CD4-positive, alpha-beta T cell treated with Interleukin-1 beta for 1 hour (primary cell): ENCODE data around the gene SFT2D1.

Experiments used
- DNase-seq, 2 donors: peaks; one replicate each; pipeline ENCODE4 v3.0.0-alpha.2; 2020 to 2022

The SFT2D1 gene

DNA sequence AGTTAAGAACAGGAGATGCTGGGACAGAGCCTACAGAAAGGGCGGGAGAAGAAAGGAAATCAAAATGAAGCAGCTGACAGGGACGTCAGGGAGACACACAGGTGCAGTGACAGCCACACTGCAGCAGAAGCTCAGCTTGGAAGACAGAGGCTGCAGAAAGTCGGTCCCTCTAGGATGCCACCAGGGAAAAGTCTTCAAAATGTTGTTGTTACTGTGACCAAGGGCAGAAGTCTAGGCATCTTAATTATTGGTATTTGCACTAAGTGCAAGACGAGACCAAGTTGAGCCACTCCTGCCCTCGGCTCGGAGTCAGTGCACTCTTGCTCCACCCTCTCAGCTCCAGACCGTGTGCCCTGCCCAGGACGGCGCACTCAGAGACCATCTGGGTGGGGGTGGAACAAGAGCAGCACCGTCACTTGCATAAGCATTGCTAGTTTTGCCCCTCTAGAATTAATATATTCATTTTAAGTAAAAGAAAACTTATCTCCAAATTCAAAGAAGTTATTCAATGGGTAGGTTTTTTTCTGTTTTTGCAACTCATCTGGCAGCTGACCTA lies 36.7 kb downstream of the SFT2D1 start:
- no peak for DNase-seq

DNA sequence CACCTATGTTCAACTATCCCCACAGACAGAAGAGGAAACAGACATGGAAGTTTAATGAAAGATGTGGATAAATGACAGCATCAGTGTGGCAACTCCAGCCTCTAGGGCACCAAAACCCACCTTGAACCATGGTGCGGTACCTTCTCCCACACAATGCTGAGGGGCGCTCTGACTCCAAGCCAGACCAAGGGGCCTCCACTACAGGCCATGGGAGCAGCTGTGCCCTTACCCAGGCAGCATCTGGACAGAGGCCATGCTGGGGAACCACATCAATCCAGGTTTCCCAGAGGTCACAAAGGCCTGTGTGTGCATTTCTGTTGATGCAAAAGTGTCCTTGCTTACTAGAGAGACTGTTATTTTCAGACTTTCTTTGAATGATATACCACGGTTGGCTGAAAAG lies 38.2 kb downstream of the SFT2D1 start:
- no peak for DNase-seq

DNA sequence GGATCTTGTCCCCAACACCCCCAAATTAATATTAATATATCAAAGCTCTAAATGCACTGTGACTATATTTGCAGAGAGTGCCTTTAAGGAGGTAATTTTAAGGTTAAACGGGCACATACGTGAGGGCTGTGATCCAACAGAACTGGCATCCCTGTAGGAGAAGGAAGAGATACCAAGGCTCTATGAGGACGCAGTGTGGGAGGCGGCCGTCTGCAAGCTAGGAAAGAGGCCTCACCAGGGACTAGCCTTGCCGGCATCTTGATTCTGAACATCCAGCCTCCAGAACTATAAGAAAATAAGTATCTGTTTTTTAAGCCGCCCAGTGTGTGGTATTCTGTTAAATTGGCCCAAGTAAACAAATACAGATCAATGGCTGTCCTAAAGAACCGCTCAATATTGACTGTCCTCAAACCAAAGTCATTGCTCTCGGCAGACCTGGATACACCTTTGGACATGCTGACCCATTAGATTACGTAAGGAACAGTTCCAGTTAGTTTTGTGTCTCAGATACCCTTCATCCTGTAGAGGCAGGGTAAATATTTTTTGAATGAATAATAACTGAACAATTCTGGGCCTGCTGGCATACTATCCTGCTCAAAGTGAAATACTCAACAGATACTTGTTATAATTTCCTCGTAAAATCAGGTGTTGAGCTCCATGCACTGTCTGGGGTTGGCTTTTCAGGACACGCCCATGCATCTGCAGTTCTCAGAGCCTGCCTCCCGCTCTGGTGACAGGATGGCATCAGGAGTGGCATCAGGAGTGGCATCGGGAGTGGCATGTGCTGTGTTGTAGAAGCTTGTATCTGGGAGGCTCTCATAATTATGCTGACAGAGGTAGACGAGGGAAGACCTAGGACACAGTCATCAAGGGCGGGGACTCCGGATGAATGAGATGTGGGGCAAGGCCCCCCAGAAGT lies 40.5 kb downstream of the SFT2D1 start:
- DNase-seq: no peak

DNA sequence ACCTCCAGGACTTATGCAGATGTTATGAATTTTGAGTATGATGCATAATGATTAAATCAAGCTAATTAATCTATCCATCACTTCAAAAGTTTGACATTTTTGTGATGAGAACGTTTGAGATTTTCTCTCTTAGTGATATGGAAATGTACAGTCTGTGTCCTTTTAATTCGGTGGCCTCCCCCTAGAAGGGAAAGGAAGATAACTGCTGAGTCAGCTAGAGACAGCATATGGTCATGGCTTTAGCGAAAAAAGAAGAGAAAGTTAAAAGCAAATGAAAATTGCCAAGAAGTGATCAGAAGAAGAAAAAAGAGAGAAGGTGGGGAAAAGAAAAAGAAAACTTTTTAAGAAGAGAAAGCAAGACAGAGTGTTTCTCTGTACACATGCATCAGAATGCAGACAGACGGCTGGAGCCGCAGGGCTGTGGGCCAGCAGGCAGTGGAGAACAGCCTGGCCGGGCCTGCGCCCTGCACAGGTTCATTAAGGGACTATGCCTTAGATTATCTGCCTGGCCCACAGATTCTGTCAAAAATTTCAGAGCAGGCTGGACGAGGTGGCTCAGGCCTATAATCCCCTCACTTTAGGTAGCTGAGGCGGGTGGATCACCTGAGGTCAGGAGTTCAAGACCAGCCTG lies 41.9 kb downstream of the SFT2D1 start:
- DNase-seq: no peak

DNA sequence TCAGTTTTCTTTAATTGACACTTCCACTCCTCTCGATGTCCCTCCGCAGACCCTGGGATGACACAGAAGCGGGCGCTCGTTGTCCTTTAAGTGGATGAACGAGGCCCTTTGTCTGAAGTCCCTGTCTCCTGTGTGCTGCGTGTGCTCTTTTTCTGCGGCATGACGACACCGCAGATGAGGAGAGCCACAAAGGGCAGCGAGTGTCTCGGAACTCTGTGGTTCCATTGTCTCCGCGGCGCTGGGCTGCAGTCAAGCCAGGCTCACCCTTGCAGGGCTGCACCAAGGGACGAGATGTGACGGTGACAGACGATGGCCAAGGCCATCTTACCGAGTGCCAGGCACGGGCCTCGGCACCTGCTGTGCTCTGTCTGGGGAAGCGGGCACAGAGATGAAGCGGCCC lies 44.7 kb downstream of the SFT2D1 start:
- no peak for DNase-seq

DNA sequence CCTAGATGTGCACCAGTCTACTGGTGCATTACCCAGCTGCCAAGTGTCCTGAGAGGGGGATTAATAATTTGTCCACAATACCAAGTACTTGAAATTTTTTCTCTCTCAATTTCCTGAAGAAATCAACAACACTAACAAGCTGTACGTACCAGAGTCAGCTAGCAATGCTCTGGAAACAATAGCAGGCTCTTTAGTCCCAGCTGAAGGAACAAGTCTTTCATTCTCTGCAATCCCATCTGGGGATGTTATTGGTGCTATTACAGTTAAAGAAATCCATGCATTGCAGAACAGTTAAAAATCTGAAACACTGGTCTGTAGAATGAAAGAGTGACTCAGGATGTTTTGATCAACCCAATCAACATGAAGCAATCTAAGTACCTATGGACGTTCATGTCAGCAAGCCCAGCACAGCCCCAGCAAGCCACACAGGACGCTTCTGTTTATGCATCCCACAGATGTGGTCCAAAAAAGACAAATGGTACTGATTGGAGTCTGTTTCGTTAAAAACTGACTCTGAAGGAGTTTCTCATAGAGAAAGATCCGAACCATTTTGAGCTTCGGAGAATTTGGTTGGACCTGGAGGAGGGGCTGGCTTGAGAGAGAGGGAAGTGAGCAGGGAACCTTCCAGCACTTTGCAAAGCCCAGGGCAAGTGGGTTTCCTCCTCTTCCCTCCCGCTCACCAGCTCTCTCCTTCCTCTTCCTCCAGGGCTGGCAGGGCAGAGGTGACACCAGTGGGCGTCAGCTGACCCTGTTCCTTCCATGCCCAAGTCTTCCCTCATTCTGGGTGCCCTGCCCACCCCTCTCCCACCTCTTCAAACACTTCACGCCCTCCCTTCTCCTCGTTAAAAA lies 46.1 kb downstream of the SFT2D1 start:
- DNase-seq: no peak

DNA sequence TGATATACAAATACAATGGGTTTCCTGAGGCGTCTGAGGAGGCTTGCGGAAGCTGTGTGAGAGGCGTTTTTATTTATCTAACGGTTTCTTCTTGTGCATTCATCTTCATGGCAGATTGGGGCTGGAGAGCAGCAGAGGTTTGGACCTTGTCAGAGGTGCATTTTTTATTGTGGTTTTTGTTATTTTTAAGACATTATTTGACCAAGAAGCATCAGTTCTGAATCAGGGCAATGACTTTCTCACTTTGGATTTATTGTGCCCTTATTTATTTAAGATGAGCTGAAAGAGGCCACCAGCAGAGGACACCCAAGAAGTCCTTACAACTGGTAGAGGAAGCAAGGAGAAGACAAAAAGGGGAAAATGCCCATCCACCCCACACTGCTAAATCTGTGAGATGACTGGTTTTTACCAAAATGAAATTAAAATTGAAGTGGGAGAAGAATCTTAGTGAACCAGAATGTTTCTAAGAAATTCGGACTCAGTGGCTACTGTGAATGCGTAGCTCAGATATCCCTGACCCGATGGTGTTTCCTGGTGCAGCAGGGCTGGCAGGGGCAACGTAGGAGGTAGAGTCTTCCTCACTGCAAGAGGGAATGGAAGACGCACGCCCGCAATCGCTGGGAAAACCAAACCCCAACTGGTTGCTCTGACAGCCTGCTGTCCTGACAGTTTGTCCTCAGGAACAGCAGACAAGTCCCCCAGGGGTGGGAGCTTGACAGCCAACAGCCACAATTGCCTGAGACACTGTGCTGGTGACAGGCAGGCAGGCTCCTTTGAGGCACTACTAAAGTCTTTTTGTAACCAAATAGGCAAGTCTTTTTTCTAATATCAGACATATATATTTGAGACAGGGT lies 48.4 kb downstream of the SFT2D1 start:
- DNase-seq: no peak

DNA sequence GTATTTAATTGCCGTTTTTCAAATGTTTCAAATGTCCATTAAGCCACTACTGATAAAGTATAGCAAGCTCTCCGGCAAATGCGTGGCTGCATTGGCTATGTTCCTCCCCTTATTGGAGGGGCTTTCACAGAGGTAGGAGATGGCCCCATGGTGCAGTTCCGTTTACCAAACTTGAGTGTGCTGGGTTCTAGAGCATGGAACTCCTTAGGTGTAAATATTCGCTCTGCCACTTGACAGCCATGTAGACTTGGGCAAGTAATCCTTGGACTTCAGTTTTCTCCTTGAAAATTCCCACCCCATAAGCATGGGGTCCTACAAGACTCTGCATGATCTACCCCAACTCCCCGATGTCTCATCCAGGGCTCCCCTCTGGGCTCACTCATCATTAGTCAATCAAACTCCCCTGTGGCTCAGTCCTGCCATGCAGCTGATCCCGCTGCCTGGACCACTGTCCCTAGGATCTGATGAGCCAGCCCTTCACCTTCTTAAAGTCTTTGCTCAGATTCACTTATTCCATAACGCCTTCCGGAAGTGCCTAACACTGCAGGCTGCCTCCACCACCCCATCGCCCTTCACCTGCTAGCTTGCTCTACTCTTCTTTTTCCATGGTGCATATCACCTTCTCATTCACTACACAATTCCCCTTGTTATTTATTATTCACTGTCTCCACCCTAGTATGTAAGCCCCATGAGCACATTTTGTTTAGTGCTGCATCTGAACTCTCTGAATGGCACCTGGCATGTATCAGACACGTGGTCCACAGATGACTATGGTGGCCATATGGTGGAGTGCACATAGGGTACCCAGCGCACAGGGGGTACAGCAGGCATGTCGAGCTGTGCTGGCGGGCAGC lies 52.9 kb downstream of the SFT2D1 start:
- no peak for DNase-seq

DNA sequence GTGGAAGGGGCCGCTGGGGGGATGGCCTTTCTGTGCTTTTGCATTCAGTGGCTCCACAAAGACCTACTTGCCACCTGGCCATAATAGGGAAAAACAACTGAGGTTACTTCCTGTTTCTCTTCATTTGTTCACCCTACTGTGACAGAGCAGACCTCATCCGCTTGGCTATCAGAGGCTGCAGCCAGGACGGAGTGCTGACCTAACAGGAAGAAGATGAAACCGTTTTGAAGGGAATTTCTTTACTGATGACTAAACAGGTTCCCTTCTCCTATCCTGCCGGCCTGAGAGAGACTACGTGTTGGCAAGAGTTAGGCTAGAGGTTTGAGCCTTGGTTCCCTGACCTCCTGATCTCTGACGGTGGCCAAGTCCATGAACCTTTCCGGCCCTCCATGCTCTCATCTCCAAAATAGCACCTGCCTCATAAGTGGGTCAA lies 55.5 kb downstream of the SFT2D1 start:
- peak in 1 of 2 donors; percentile 42 for DNase-seq

DNA sequence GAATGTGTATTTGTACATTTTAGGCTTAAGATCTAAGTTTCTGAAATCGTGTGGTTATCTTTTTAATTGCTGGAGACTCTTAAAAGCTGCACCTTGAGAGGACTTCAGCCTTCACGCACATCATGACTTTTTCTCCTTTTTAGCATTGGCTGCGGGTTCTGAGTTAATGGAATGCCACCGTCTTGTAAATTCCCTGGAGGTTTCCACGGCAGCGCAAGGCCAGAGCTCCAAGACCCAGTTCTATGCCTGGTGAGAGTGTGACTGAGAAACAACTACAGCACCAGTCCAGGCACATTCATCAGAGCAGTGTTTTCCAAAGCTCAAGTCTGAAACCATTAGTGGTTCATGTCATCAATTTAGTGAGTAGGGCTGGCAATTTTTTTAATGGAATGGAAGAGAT lies 57.1 kb downstream of the SFT2D1 start:
- DNase-seq: no peak

DNA sequence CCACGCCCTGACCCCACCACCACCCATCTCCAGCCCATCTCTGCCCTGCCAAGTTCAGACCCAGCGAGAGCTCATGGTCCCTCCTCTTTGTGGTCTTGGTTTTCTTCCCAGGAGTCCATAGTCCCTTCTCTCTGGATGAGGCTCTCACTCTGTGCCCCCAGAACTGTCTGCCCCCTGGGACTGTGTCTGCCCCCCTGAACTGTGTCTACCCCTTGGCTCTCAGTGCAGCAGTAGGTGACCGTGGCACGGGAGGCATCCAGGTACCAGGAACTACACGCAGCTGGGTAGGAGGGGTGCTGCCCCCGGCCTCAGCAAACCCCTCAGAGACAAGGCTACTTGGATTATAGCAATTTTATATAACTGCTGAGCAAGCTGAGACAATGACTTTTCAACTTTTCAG lies 57.7 kb downstream of the SFT2D1 start:
- no peak for DNase-seq

DNA sequence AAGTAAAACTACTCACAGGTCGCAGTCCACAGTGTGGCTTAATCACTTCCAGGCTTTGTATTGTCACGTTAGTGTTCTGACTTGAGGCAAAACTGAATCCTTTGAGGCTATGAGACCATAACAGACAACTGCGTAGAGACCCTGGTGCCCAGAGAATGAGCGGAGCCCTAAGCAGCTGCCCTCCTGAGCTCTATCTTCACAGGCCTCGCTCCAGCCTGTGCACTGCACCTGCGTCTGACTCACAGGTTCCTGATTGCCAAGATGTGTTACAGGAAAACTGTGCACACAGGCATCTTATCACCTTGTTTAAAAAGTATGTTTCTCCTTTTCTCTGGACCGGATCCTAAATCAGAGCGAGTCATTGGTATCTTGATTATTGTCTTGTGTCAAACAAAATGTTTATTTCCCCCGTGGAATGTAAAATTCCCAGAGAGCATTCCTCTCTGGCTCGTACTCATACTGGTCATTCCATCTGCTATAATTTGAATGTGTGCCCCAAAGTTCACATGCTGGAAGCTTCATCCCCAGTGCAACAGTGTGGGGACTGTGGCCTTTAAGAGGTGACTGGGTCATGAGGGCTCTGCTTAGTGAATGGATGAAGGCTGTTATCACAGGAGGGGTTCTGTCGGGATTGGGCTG lies 59.8 kb downstream of the SFT2D1 start:
- DNase-seq: no peak

DNA sequence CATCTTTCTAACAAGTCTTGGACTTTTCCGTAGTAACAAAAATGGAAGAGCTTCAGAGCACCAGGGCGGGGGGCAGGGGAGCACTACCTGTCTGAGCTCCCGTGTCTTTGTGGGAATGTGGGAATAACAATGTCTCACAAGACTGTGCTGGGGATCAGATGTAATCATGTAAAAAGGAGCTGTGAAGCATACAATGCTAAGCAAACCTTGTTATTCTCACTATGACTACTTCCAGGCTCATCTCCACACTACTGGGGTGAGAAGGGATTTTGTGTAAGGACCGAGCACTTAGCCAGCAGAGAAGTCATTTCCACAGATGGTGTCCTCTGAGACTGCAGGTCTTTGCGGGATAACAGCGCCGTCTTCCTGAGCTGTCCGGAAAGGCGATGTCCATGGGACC lies 61.2 kb downstream of the SFT2D1 start:
- no peak for DNase-seq

DNA sequence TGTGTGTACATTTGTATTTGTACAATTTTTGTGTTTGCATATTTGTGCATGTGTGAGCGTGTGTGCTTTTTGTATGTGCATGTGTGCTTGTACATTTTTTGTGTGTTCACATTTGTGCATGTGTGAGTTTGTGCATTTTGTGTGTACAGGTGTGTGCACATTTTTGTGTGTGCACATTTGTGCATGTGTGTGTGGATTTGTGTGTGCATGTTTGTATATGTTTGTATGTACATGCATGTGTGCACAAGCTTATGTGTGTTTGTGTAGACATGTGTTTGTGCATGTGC lies 63.0 kb downstream of the SFT2D1 start:
- no peak for DNase-seq

DNA sequence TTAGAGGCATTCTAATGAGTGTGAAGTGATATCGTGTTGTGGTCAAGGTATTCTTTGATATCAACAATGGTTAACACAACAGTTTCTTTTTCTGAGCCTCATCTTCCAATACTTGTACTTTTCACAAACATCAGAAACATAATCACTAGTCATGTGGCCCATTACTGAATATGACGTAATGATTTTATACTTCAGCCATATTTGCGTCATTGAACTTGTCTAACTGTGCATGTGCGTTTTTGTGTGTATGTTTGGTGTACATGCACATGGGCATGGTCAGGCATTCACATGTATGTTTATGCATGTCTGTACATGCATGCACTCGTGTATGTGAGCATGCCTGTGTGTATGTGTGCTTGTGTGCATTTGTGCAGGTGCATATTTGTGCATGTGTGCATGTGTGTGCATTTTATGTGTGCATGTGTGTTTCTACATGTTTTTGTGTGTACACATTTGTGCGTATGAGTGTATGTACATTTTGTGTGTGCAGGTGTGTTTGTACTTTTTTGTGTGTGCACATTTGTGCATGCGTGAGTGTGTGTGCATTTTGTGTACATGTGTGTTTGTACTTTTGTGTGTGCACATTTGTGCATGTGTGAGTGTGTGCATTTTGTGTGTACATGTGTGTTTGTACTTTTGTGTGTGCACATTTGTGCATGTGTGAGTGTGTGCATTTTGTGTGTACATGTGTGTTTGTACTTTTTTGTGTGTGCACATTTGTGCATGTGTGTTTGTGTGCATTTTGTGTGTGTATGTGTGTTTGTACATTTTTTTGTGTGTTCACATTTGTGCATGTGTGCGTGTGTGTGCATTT lies 63.6 kb downstream of the SFT2D1 start:
- no peak for DNase-seq

DNA sequence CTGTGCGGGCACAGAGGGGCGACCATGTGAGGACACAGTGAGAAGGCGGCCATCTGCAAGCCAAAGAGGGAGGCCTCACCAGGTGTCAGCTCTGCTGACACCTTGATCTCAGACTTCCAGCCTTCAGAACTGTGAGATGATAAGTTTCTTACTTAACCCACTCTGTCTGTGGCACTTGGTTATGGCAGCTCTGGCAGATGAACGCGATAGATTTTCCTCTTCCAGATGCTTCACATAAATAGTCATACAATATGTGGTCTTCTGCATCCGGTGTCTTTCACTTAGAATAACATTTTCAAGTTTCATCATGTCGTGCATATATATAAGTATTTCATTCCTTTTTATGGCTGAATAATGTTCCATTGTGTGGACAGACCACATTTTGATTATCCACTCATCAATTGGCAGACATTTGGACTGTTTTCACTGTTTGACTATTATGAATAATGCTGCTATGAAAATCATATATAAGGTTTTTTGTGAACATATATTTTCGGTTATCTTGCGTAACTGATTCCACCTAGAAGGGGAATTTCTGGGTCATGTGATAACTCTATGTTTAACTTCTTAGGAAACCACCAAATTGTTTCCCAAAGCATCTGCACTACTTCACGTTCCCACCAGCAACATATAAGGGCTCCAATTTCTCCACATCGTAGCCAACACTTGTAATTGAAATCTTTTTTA lies 64.3 kb downstream of the SFT2D1 start:
- no peak for DNase-seq

DNA sequence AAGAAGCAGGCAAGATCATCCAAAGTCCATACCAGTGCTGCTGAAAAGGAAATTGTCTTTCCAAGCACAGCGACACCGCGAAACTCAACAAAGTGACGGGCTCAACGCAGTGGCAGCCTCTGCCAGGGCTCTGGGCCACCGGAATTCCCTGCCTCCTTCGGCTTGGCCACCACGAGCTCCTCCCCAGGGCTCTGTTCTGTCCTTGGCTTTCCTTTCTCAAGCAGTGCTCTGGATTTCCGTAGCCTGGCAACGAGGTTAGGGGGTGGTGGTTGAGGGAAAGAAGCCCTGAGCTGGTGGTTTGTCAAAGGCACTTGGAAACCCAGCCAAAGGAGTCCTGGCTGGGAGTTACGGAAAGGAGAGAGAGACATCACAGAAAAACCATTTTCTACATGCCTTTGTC lies 65.3 kb downstream of the SFT2D1 start:
- no peak for DNase-seq

DNA sequence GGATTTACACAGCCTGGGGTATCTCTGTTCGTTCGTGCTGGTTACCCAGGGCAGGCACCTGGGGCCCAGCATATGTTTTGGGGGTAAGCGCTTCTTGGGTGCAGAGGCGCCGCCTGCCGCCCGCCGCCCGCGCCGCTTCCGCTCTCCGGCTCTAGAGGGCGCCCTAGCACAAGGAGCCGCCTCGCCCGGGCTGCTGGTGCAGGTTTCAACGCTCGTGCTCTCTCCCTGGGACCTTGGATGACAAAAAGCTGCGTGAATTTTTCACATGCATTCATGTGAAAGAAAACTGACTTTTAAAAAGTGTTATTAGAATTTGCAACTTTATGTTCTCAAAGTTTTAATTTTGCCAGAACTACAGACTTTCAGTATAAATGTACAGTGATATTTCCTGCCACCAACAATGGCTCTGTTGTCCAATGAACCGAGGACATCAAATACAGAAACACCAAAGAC lies 66.6 kb downstream of the SFT2D1 start:
- peak; percentile 73 to 80 for DNase-seq

DNA sequence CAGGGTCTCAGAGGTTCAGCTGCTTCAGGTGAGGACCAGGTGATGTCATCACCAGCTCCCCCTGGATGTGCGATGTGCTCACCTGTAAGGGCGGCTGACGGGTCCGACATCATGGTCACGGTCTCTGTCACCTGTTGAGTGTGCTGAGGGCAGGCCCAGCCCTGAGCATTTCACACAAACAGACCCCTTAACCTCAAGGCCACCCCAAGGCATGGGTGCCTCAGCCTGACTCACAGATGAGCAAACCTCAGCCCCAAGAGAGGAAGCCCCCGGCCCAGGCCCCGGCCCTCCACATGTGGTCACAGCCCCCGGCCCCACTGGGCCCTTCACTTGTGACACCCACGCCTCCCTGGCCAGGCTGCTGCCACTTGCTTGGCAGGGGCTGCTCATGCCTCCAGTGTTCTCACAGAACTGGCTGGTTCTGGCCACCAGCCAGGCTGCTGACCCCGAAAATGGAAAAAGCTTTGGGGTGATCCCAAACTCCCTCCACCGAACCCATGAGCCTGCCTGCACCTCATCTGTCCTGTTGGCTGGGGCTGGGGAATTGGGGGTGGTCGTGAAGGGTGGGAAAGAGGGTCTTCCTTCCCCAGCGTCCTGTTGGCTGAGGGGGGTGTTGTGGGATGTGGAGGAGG lies 67.5 kb downstream of the SFT2D1 start:
- DNase-seq: no peak
